Measurements from ENCODE around the gene ANKDD1A. TPM values are rescaled to one million over a fixed set of nuclear protein-coding genes. Genes with fewer than 3 reads are reported as not detected.

The ANKDD1A gene
- total RNA-seq, 4 donors from 2014 or later: 5.1 to 11.9 (median 6.3) TPM

DNA sequence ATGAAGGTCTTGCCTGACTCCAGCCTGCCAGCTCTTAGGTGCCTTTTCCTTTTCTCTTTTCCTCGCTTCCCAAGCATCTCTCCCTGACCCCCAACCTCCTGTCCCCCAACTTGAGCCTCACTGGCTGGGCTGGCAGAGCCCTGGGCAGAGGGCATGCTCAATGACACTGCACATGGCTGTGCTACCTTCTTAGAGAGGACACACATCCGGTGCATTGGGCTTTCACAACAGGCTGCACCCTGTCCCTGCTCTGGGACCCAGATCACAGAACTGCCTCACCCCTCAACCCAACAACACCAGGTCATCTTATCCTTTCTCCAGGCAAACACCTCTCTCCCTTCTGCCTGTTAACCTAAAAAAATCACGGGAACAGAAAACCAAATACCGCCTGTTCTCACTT lies 7.5 kb upstream of the ANKDD1A start:
- WGBS, 2 donors: 96% methylated on average over 4 of the region's 4 CpGs
- intact Hi-C loops (cut with DNase I): no loop called here
- no peak overlapping the region for H3K4me3 ChIP-seq (replicated peaks in 1 of 3)
- no peak for DNase-seq
- H3K36me3 ChIP-seq: no peaks in the 10 kb centered on the region
- H3K27ac ChIP-seq: no peak overlapping the region
- no peaks in the 10 kb centered on the region for H3K9me3 ChIP-seq
- TF ChIP-seq POLR2A (IDR thresholded peaks at IDR 0.05): no peak
- no peak for TF ChIP-seq CTCF (IDR thresholded peaks at IDR 0.05)
- no peaks in the 10 kb centered on the region for H3K27me3 ChIP-seq
- peaks cover 0 to 3% of the 10 kb centered on the region in 2 donors for H3K4me1 ChIP-seq

DNA sequence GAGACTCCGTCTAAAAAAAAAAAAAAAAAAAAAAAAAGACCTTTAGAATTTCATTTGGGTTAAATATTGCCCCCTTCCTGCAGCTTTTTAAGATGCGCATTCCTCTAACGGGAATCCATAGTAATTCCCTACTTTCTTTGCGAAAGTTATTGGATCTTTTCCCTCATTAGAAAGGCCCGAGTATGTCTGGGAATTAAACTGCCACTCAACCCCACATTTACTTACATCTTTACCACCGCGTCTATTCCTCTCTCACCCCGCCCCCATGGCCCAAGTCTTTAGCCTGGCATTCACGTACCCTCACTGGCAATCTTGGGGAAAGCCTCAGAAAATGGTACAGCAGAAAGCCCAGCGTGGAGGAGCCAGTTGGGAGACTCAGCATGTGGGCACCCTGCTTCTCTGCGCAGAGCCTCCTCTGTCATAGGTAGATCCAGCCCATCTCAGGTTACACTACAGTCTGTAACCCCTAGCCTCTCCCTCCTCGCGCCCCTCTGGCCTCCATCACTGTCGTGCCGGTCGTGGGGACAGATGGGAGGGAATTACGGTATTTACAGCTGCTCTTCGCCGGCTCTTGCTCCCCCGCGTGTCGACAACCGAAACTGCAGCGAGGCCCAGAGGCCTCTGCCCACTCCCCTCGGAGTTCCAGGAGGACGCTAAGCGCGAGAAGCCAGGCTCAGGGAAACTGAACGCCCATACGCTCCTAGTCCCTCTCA lies 6.4 kb upstream of the ANKDD1A start:
- intact Hi-C loops (cut with DNase I): no loop called here
- peak; percentile 65 to 69 for DNase-seq
- H3K27me3 ChIP-seq: no peaks in the 10 kb centered on the region
- peaks cover 0 to 3% of the 10 kb centered on the region in 2 donors for H3K4me1 ChIP-seq
- WGBS, 2 donors: 26 to 27% methylated on average over 28 to 30 of the region's 30 CpGs
- H3K36me3 ChIP-seq: no peaks in the 10 kb centered on the region
- peak overlapping the region in 1 of 3 donors; percentile 3 for H3K27ac ChIP-seq
- no peak overlapping the region for H3K4me3 ChIP-seq (replicated peaks in 1 of 3)
- TF ChIP-seq POLR2A (IDR thresholded peaks at IDR 0.05) (no peak), CTCF (IDR thresholded peaks at IDR 0.05) (peak; percentile 58 to 85 (median 72))
- no peaks in the 10 kb centered on the region for H3K9me3 ChIP-seq

DNA sequence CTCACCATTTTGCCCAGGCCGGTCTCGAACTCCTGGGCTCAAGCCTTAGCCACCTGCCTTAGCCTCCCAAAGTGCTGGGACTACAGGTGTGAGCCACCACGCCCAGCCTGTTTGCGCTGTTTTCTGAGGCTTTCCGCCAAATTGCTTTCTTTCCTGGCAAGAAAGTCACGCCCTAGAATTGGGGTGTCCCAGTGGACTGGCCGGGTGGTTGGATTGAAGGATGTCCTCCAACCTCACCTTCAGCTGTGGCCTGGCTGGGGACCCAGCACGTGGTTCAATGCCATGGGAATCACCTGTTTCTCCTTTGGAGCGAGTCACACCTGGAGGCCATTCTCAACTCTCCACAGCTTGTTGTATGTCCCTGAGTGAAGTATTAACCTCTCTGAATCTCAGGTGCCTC lies 5.8 kb upstream of the ANKDD1A start:
- 90 to 96% methylated on average over 9 of the region's 9 CpGs for WGBS, 2 donors
- no peak overlapping the region for H3K4me3 ChIP-seq (replicated peaks in 1 of 3)

DNA sequence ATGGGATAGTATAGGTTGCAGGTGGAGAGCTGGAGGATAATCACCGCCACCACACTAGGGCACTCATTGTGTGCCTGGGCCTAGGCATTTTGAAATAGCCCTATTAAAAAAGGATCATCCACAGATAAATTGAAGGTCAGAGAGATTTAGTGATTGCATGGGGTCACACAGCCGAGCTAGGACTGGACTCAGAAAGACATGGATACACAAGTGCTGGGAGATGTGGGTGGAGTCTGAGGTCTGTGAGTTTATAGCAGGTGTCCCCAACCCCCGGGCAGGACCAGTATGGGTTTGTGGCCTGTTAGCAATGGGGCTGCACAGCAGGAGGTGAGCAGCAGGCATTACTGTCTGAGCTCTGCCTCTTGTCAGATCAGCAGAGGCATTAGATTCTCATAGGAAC lies 5.3 kb upstream of the ANKDD1A start:
- no peak overlapping the region for H3K27ac ChIP-seq
- H3K4me1 ChIP-seq: peaks cover 3% of the 10 kb centered on the region in 2 donors
- TF ChIP-seq CTCF (IDR thresholded peaks at IDR 0.05) (no peak), POLR2A (IDR thresholded peaks at IDR 0.05) (no peak)
- no peaks in the 10 kb centered on the region for H3K36me3 ChIP-seq
- H3K9me3 ChIP-seq: no peaks in the 10 kb centered on the region
- no peak overlapping the region for H3K4me3 ChIP-seq (replicated peaks in 1 of 3)
- 95 to 96% methylated on average over 2 to 3 of the region's 3 CpGs for WGBS, 2 donors
- DNase-seq: no peak
- intact Hi-C loops (cut with DNase I): no loop called here
- no peaks in the 10 kb centered on the region for H3K27me3 ChIP-seq

More for the DNA sequence above, 5.8 kb upstream of the ANKDD1A start:
- TF ChIP-seq CTCF (IDR thresholded peaks at IDR 0.05) (no peak), POLR2A (IDR thresholded peaks at IDR 0.05) (no peak)
- H3K36me3 ChIP-seq: no peaks in the 10 kb centered on the region
- H3K27me3 ChIP-seq: no peaks in the 10 kb centered on the region
- no peak for DNase-seq
- no peaks in the 10 kb centered on the region for H3K9me3 ChIP-seq
- intact Hi-C loops (cut with DNase I): no loop called here
- H3K4me1 ChIP-seq: peaks cover 0 to 3% of the 10 kb centered on the region in 2 donors
- H3K27ac ChIP-seq: no peak overlapping the region

- WGBS, 2 donors: 73 to 78% methylated on average over 1 of the region's 1 CpG
- Histone ChIP-seq H3K4me3 (replicated peaks in 1 of 3) (no peak overlapping the region), H3K27ac (no peak overlapping the region), H3K9me3 (no peaks in the 10 kb centered on the region), H3K27me3 (no peaks in the 10 kb centered on the region), H3K4me1 (peaks cover 3 to 7% of the 10 kb centered on the region in 2 donors), H3K36me3 (no peaks in the 10 kb centered on the region)
- intact Hi-C loops (cut with DNase I): no loop called here
- TF ChIP-seq POLR2A (IDR thresholded peaks at IDR 0.05) (no peak), CTCF (IDR thresholded peaks at IDR 0.05) (no peak)
- no peak for DNase-seq
Observed at GRCh38 chr15:64907991-64908390, 3.7 kb upstream of the ANKDD1A start.
